ENCODE measurements around the gene CPNE6. TPM values are rescaled to one million over a fixed set of nuclear protein-coding genes. Genes with fewer than 3 reads are reported as not detected.

The CPNE6 gene
- total and polyA plus RNA-seq, 2 of the 13 experiments (the other 11 are each of a cell fraction or from before 2014, with no cell fraction given) = not detected

DNA sequence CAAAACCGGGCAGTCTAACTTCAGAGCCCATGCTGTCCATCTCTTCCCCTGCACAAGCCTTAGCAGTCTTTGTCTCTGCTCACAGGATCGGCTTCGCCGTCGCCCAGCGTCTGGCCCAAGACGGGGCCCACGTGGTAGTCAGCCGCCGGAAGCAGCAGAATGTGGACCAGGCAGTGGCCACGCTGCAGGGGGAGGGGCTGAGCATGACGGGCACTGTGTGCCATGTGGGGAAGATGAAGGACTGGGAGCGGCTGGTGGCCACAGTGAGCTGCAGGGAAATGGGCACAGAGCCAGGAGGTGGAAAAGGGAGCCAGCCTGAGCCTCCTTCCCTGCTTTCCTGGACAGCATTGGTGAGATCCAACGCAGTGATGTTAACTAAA, 33.7 kb upstream of the CPNE6 start (continued):
- TF ChIP-seq, protein P1, sequence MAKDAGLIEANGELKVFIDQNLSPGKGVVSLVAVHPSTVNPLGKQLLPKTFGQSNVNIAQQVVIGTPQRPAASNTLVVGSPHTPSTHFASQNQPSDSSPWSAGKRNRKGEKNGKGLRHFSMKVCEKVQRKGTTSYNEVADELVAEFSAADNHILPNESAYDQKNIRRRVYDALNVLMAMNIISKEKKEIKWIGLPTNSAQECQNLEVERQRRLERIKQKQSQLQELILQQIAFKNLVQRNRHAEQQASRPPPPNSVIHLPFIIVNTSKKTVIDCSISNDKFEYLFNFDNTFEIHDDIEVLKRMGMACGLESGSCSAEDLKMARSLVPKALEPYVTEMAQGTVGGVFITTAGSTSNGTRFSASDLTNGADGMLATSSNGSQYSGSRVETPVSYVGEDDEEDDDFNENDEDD (CRISPR knock-in tag; IDR thresholded peaks at IDR 0.05; ENCODE audit: borderline replicate concordance) = no peak
- TF ChIP-seq, protein P2, sequence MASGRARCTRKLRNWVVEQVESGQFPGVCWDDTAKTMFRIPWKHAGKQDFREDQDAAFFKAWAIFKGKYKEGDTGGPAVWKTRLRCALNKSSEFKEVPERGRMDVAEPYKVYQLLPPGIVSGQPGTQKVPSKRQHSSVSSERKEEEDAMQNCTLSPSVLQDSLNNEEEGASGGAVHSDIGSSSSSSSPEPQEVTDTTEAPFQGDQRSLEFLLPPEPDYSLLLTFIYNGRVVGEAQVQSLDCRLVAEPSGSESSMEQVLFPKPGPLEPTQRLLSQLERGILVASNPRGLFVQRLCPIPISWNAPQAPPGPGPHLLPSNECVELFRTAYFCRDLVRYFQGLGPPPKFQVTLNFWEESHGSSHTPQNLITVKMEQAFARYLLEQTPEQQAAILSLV (CRISPR knock-in tag; IDR thresholded peaks at IDR 0.05; ENCODE audit: borderline replicate concordance) = no peak
- TF ChIP-seq PHF8 (CRISPR knock-in tag; IDR thresholded peaks at IDR 0.05) (no peak), NFKB2 (CRISPR knock-in tag; IDR thresholded peaks at IDR 0.05; ENCODE audit: borderline replicate concordance) (no peak), ZNF33A (CRISPR knock-in tag; IDR thresholded peaks at IDR 0.05; ENCODE audit: borderline replicate concordance) (no peak), IKZF1 (IDR thresholded peaks at IDR 0.05) (no peak), ZNF317 (CRISPR knock-in tag; IDR thresholded peaks at IDR 0.05) (no peak), RFX3 (CRISPR knock-in tag; IDR thresholded peaks at IDR 0.05) (no peak), KLF16 (CRISPR knock-in tag; IDR thresholded peaks at IDR 0.05) (no peak), ZNF260 (CRISPR knock-in tag; IDR thresholded peaks at IDR 0.05; ENCODE audit: borderline replicate concordance, low read depth) (no peak), DPF2 (CRISPR knock-in tag; IDR thresholded peaks at IDR 0.05; ENCODE audit: borderline replicate concordance, low read depth) (no peak), ZNF781 (CRISPR knock-in tag; IDR thresholded peaks at IDR 0.05; ENCODE audit: borderline replicate concordance, not compliant biosample characterization) (no peak), ZNF124 (CRISPR knock-in tag; IDR thresholded peaks at IDR 0.05) (no peak), HMG20A (CRISPR knock-in tag; IDR thresholded peaks at IDR 0.05; ENCODE audit: borderline replicate concordance) (no peak)
- TF ChIP-seq, protein P3, sequence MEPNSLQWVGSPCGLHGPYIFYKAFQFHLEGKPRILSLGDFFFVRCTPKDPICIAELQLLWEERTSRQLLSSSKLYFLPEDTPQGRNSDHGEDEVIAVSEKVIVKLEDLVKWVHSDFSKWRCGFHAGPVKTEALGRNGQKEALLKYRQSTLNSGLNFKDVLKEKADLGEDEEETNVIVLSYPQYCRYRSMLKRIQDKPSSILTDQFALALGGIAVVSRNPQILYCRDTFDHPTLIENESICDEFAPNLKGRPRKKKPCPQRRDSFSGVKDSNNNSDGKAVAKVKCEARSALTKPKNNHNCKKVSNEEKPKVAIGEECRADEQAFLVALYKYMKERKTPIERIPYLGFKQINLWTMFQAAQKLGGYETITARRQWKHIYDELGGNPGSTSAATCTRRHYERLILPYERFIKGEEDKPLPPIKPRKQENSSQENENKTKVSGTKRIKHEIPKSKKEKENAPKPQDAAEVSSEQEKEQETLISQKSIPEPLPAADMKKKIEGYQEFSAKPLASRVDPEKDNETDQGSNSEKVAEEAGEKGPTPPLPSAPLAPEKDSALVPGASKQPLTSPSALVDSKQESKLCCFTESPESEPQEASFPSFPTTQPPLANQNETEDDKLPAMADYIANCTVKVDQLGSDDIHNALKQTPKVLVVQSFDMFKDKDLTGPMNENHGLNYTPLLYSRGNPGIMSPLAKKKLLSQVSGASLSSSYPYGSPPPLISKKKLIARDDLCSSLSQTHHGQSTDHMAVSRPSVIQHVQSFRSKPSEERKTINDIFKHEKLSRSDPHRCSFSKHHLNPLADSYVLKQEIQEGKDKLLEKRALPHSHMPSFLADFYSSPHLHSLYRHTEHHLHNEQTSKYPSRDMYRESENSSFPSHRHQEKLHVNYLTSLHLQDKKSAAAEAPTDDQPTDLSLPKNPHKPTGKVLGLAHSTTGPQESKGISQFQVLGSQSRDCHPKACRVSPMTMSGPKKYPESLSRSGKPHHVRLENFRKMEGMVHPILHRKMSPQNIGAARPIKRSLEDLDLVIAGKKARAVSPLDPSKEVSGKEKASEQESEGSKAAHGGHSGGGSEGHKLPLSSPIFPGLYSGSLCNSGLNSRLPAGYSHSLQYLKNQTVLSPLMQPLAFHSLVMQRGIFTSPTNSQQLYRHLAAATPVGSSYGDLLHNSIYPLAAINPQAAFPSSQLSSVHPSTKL (CRISPR knock-in tag; IDR thresholded peaks at IDR 0.05) = no peak
- TF ChIP-seq, protein P4, sequence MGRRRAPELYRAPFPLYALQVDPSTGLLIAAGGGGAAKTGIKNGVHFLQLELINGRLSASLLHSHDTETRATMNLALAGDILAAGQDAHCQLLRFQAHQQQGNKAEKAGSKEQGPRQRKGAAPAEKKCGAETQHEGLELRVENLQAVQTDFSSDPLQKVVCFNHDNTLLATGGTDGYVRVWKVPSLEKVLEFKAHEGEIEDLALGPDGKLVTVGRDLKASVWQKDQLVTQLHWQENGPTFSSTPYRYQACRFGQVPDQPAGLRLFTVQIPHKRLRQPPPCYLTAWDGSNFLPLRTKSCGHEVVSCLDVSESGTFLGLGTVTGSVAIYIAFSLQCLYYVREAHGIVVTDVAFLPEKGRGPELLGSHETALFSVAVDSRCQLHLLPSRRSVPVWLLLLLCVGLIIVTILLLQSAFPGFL (CRISPR knock-in tag; IDR thresholded peaks at IDR 0.05) = no peak
- TF ChIP-seq, protein P5, sequence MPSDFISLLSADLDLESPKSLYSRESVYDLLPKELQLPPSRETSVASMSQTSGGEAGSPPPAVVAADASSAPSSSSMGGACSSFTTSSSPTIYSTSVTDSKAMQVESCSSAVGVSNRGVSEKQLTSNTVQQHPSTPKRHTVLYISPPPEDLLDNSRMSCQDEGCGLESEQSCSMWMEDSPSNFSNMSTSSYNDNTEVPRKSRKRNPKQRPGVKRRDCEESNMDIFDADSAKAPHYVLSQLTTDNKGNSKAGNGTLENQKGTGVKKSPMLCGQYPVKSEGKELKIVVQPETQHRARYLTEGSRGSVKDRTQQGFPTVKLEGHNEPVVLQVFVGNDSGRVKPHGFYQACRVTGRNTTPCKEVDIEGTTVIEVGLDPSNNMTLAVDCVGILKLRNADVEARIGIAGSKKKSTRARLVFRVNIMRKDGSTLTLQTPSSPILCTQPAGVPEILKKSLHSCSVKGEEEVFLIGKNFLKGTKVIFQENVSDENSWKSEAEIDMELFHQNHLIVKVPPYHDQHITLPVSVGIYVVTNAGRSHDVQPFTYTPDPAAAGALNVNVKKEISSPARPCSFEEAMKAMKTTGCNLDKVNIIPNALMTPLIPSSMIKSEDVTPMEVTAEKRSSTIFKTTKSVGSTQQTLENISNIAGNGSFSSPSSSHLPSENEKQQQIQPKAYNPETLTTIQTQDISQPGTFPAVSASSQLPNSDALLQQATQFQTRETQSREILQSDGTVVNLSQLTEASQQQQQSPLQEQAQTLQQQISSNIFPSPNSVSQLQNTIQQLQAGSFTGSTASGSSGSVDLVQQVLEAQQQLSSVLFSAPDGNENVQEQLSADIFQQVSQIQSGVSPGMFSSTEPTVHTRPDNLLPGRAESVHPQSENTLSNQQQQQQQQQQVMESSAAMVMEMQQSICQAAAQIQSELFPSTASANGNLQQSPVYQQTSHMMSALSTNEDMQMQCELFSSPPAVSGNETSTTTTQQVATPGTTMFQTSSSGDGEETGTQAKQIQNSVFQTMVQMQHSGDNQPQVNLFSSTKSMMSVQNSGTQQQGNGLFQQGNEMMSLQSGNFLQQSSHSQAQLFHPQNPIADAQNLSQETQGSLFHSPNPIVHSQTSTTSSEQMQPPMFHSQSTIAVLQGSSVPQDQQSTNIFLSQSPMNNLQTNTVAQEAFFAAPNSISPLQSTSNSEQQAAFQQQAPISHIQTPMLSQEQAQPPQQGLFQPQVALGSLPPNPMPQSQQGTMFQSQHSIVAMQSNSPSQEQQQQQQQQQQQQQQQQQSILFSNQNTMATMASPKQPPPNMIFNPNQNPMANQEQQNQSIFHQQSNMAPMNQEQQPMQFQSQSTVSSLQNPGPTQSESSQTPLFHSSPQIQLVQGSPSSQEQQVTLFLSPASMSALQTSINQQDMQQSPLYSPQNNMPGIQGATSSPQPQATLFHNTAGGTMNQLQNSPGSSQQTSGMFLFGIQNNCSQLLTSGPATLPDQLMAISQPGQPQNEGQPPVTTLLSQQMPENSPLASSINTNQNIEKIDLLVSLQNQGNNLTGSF (CRISPR knock-in tag; IDR thresholded peaks at IDR 0.05) = no peak

Measured in HepG2 (cell line).